HG03442 (cell line): ENCODE measurements around the gene TMEM132E.

Source experiments
- ATAC-seq: cut with Tn5 transposase; IDR thresholded peaks from one replicate; pipeline ENCODE4 v1.9.1; 2021; ENCODE audit warnings: mild to moderate bottlenecking, moderate library complexity; ENCODE audit not compliant: unreplicated experiment

Gene TMEM132E

GRCh38 chr17:34598161-34598776, 18.9 kb downstream of the TMEM132E start:
- no peak for ATAC-seq

GRCh38 chr17:34601416-34601815, 22.0 kb downstream of the TMEM132E start:
- ATAC-seq, result no peak

- ATAC-seq, result no peak
Measured at GRCh38 chr17:34603974-34604373, 24.6 kb downstream of the TMEM132E start.

- no peak for ATAC-seq
Measured at GRCh38 chr17:34606763-34607162, 27.4 kb downstream of the TMEM132E start.

- ATAC-seq, result no peak
Measured at GRCh38 chr17:34607917-34608316, 28.5 kb downstream of the TMEM132E start.

- ATAC-seq, result no peak
Measured at GRCh38 chr17:34609210-34609609, 29.8 kb downstream of the TMEM132E start.

GRCh38 chr17:34610039-34610438, 30.7 kb downstream of the TMEM132E start:
- ATAC-seq, result no peak

- ATAC-seq, result no peak
Measured at GRCh38 chr17:34610506-34610905, 31.1 kb downstream of the TMEM132E start.

GRCh38 chr17:34613064-34614019, 34.0 kb downstream of the TMEM132E start:
- ATAC-seq, result no peak

- no peak for ATAC-seq
Measured at GRCh38 chr17:34614698-34615097, 35.3 kb downstream of the TMEM132E start.

GRCh38 chr17:34615326-34615725, 35.9 kb downstream of the TMEM132E start:
- no peak for ATAC-seq

GRCh38 chr17:34616148-34616547, 36.8 kb downstream of the TMEM132E start:
- no peak for ATAC-seq

- no peak for ATAC-seq
Measured at GRCh38 chr17:34617398-34617797, 38.0 kb downstream of the TMEM132E start.

- no peak for ATAC-seq
Measured at GRCh38 chr17:34619687-34620217, 40.4 kb downstream of the TMEM132E start.

GRCh38 chr17:34620458-34620857, 41.1 kb downstream of the TMEM132E start:
- ATAC-seq, result no peak

- ATAC-seq, result no peak
Measured at GRCh38 chr17:34622862-34623623, 43.7 kb downstream of the TMEM132E start.

GRCh38 chr17:34623856-34624766, 44.7 kb downstream of the TMEM132E start:
- no peak for ATAC-seq

- ATAC-seq, result no peak
Measured at GRCh38 chr17:34624767-34625383, 45.5 kb downstream of the TMEM132E start.

- ATAC-seq, result no peak
Measured at GRCh38 chr17:34626121-34626681, 46.8 kb downstream of the TMEM132E start.
